GM12878 (cell line): ENCODE measurements around the gene EP400. TPM values are rescaled to one million over a fixed set of nuclear protein-coding genes. Genes with fewer than 3 reads are reported as not detected.

Experiments used
- ATAC-seq: fragments of 200-7000 bp; cut with Tn5 transposase; 3 replicates; pipeline ENCODE4 v1.9.1; 2020; ENCODE audit warnings: mild to moderate bottlenecking, moderate library complexity
- BruUV-seq: library from RNA; stranded (reverse); fragments of 400-500 nt; replicated peaks from 2 replicates; lab custom pipeline; 2021; lab: Mats Ljungman, UMichigan
- CTCF ChIA-PET: fragments of 300-600 bp; sonication (Branson Sonifier 250); formaldehyde crosslinking; extraction: SDS; loops from one replicate; lab custom pipeline; 2021; ENCODE audit warnings: inconsistent platforms; lab: Yijun Ruan, JAX
- POLR2A ChIA-PET: fragments of 350-600 bp; formaldehyde crosslinking; extraction: SDS; loops from one replicate; lab custom pipeline; 2021; ENCODE audit warnings: inconsistent platforms; lab: Charles Lee
- RAD21 ChIA-PET: fragments of 300-600 bp; sonication (Branson Sonifier 250); formaldehyde crosslinking; loops from one replicate; lab custom pipeline; 2023; ENCODE audit warnings: antibody characterized with exemption; ENCODE audit not compliant: unreplicated experiment; lab: Charles Lee
- SMC1A ChIA-PET: fragments of 300-600 bp; sonication (Branson Sonifier 250); formaldehyde crosslinking; loops from one replicate; lab custom pipeline; 2023; ENCODE audit not compliant: unreplicated experiment, uncharacterized antibody; lab: Charles Lee
- DNase-seq: peaks from one replicate; pipeline ENCODE4 v3.0.0-alpha.2; 2011; ENCODE audit warnings: low read depth, low spot score
- FAIRE-seq: peaks from 3 replicates; lab custom pipeline; 2011; peaks lifted over from hg19 to GRCh38; lab: Jason Lieb, UNC
- H2AFZ ChIP-seq: 2 replicates; pipeline ENCODE4 v1.6.0; 2011; ENCODE audit warnings: low read depth, low read length, control low read depth; ENCODE audit not compliant: control insufficient read depth
- H3K27ac ChIP-seq: 2 replicates; pipeline ENCODE4 v1.5.1; 2011; ENCODE audit warnings: control low read depth; ENCODE audit not compliant: control insufficient read depth, insufficient read depth
- H3K27me3 ChIP-seq, 2 experiments: replicated peaks in 1 of 2; 2 replicates each; pipeline versions ENCODE4 v1.6.0 to v1.6.1; 2011; ENCODE audit warnings: low read length in 1 of 2; ENCODE audit not compliant: control insufficient read depth in 2 of 2, insufficient read depth in 2 of 2
- H3K36me3 ChIP-seq, 2 experiments: 2 replicates each; pipeline ENCODE4 v1.5.1; 2011; ENCODE audit warnings: low read length in 1 of 2; ENCODE audit not compliant: control insufficient read depth in 2 of 2, insufficient read depth in 2 of 2
- H3K4me1 ChIP-seq: 2 replicates; pipeline ENCODE4 v1.6.1; 2011; ENCODE audit warnings: mild to moderate bottlenecking, low read length, moderate library complexity, mixed read lengths; ENCODE audit not compliant: control insufficient read depth, insufficient read depth
- H3K4me2 ChIP-seq: 2 replicates; pipeline ENCODE4 v1.6.0; 2011; ENCODE audit warnings: control low read depth; ENCODE audit not compliant: control insufficient read depth, insufficient read depth
- H3K4me3 ChIP-seq: fragments of 200-600 bp; sonication (generic); 2 replicates; pipeline ENCODE4 v1.5.1; 2016
- H3K79me2 ChIP-seq: 2 replicates; pipeline ENCODE4 v1.6.0; 2011; ENCODE audit warnings: low read length; ENCODE audit not compliant: control insufficient read depth, insufficient read depth
- H3K9ac ChIP-seq: 2 replicates; pipeline ENCODE4 v1.8.0; 2011; ENCODE audit warnings: low read length, control low read depth, mixed read lengths; ENCODE audit not compliant: control insufficient read depth, insufficient read depth
- H3K9me3 ChIP-seq: replicated peaks from 3 replicates; pipeline ENCODE4 v1.5.1; 2011; ENCODE audit warnings: mild to moderate bottlenecking, low read length; ENCODE audit not compliant: control insufficient read depth, insufficient read depth
- H4K20me1 ChIP-seq: 2 replicates; pipeline ENCODE4 v1.6.0; 2011; ENCODE audit not compliant: control insufficient read depth, insufficient read depth
- CHD1 ChIP-seq: IDR thresholded peaks from 2 replicates; pipeline ENCODE4 v1.6.1; 2012; ENCODE audit warnings: low read depth, low read length, improper control_type of control experiment
- GABPA ChIP-seq: IDR thresholded peaks from 2 replicates; pipeline ENCODE4 v1.6.1; 2014; ENCODE audit warnings: antibody characterized with exemption, low read depth, mild to moderate bottlenecking, inconsistent platforms
- IKZF2 ChIP-seq, 2 experiments: fragments of 450-650 bp; IDR thresholded peaks; 2 replicates each; pipeline ENCODE4 v1.6.1; 2017; ENCODE audit warnings: mild to moderate bottlenecking in 2 of 2, moderate library complexity in 2 of 2
- JUND ChIP-seq: IDR thresholded peaks from 2 replicates; pipeline ENCODE4 v1.6.1; 2012; ENCODE audit warnings: low read depth, mild to moderate bottlenecking, low read length, improper control_type of control experiment, moderate library complexity
- KDM1A ChIP-seq: fragments of 200-600 bp; sonication (generic); IDR thresholded peaks from 2 replicates; pipeline ENCODE4 v1.6.1; 2016; ENCODE audit warnings: borderline replicate concordance
- MEF2A ChIP-seq: IDR thresholded peaks from 2 replicates; pipeline ENCODE4 v1.6.1; 2011; ENCODE audit warnings: low read depth, mild to moderate bottlenecking, low read length, moderate library complexity; ENCODE audit not compliant: insufficient read depth
- NFIC ChIP-seq: IDR thresholded peaks from 2 replicates; pipeline ENCODE4 v1.6.1; 2012; ENCODE audit warnings: low read depth, mild to moderate bottlenecking, inconsistent platforms, low read length, moderate library complexity
- NR2C2 ChIP-seq: IDR thresholded peaks from 2 replicates; pipeline ENCODE4 v1.6.1; 2011; ENCODE audit warnings: borderline replicate concordance, low read depth; ENCODE audit not compliant: control insufficient read depth, insufficient read length
- RCOR1 ChIP-seq: conservative IDR thresholded peaks from 2 replicates; pipeline ENCODE4 v1.6.1; 2012; ENCODE audit warnings: low read depth, low read length, improper control_type of control experiment
- RFX5 ChIP-seq: IDR thresholded peaks from 2 replicates; pipeline ENCODE4 v1.6.1; 2011; ENCODE audit warnings: low read depth, low read length, improper control_type of control experiment
- TAF1 ChIP-seq: IDR thresholded peaks from 2 replicates; pipeline ENCODE4 v1.6.1; 2011; ENCODE audit warnings: mild to moderate bottlenecking, low read depth, low read length, borderline replicate concordance
- ZNF207 ChIP-seq: fragments of 450-650 bp; IDR thresholded peaks from 2 replicates; pipeline ENCODE4 v1.6.1; 2014; ENCODE audit warnings: antibody characterized with exemption, mild to moderate bottlenecking, borderline replicate concordance
- ZNF622 ChIP-seq: fragments of 450-650 bp; IDR thresholded peaks from 2 replicates; pipeline ENCODE4 v1.6.1; 2017; ENCODE audit warnings: mild to moderate bottlenecking, inconsistent platforms
- WGBS: methylation state at CpG from one replicate; pipeline ENCODE4 v1.1.6; 2016; ENCODE audit warnings: low lambda C conversion rate; ENCODE audit not compliant: insufficient replicate concordance, insufficient coverage; ENCODE audit errors: missing lambda C conversion rate; 5-methylcytosine and 5-hydroxymethylcytosine counted together
- in situ Hi-C: fragments of 300-500 bp; cut with MboI; formaldehyde crosslinking; loops from 9 replicates; pipeline ENCODE4 v1.14.3; 2018; ENCODE audit warnings: mixed read lengths
- intact Hi-C: fragments of 100-400 bp; cut with micrococcal nuclease; formaldehyde crosslinking; loops from one replicate; pipeline ENCODE4 v1.14.2; 2022; ENCODE audit not compliant: unreplicated experiment
- polyA plus RNA-seq, 11 experiments: library from polyadenylated mRNA; depleted of rRNA in 4 of 11; unstranded in 6 of 11; stranded (reverse) in 5 of 11; fragments of >200 nt; fragmentation: Nextera tagmentation in 4 of 11; fragmentation: Illumina TruSeq in 1 of 11; extraction: Ambion mirVana in 4 of 11; extraction: Trizol in 1 of 11; gene quantifications; 1 replicate in 1 of 11; 2 replicates in 10 of 11; pipeline versions ENCODE4 v1.2.1 to v1.2.3, GENCODE V29; 2011 to 2016; ENCODE audit warnings: inconsistent platforms in 2 of 11, missing spikeins in 2 of 11, low read depth in 1 of 11
- total RNA-seq, 4 experiments: library from RNA; depleted of rRNA in 3 of 4; stranded (reverse); fragments of >200 nt in 3 of 4; fragmentation: Illumina TruSeq in 1 of 4; extraction: Trizol in 1 of 4; gene quantifications; 2 replicates each; pipeline versions ENCODE4 v1.2.1 to v1.2.3, GENCODE V29; 2013 to 2021
- TF ChIP-seq, protein P1 (sequence below): fragments of 450-650 bp; IDR thresholded peaks from 2 replicates; pipeline ENCODE4 v1.6.1; 2014; ENCODE audit warnings: mild to moderate bottlenecking
- TF ChIP-seq, protein P2 (sequence below): IDR thresholded peaks from 2 replicates; pipeline ENCODE4 v1.6.1; 2012; ENCODE audit warnings: low read depth, low read length, improper control_type of control experiment
- TF ChIP-seq, protein P3 (sequence below): IDR thresholded peaks from 2 replicates; pipeline ENCODE4 v1.6.1; 2012; ENCODE audit warnings: low read depth, low read length, improper control_type of control experiment

EP400 gene
- total and polyA plus RNA-seq, 10 of the 15 experiments (the other 5 are each of a cell fraction or from before 2014, with no cell fraction given), result 3.8 to 44.2 (median 8.4) TPM

DNA sequence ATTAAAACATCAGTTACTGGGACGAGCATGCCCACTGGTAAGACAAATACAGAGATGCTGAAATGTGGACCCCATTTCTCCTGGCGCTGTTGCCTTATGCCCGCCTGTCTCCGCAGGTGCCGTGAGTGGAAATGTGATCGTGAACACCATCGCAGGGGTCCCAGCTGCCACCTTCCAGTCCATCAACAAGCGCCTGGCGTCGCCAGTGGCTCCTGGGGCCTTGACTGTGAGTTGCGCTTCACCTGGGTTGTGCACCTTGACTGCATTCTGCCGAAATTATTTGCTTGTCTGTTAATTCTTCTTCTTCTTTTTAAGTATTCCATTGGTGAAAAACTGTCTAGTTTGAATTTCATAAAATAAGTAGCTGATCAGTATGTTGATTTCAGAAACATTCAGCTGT, 105.2 kb downstream of the EP400 start:
- TF ChIP-seq NR2C2, result no peak
- TF ChIP-seq, protein P1, sequence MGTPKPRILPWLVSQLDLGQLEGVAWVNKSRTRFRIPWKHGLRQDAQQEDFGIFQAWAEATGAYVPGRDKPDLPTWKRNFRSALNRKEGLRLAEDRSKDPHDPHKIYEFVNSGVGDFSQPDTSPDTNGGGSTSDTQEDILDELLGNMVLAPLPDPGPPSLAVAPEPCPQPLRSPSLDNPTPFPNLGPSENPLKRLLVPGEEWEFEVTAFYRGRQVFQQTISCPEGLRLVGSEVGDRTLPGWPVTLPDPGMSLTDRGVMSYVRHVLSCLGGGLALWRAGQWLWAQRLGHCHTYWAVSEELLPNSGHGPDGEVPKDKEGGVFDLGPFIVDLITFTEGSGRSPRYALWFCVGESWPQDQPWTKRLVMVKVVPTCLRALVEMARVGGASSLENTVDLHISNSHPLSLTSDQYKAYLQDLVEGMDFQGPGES, result no peak
- TF ChIP-seq TAF1, result no peak
- ATAC-seq, result no peak
- over 99% methylated on average over 12 of the region's 12 CpGs for WGBS
- H3K4me3 ChIP-seq, result no peak overlapping the region
- intact Hi-C loops, result no loop called here
- H3K4me1 ChIP-seq, result peaks cover 17% of the 10 kb centered on the region
- no peaks in the 10 kb centered on the region for H3K79me2 ChIP-seq
- no peak for FAIRE-seq
- no peaks in the 10 kb centered on the region for H3K27me3 ChIP-seq
- CTCF ChIA-PET, result no interaction called here
- no peak overlapping the region for H3K27ac ChIP-seq
- no peak for DNase-seq
- no peaks in the 10 kb centered on the region for H4K20me1 ChIP-seq
- RAD21 ChIA-PET, result no interaction called here
- SMC1A ChIA-PET, result no interaction called here
- in situ Hi-C loops, result no loop called here
- POLR2A ChIA-PET, result no interaction called here
- H3K36me3 ChIP-seq, result peaks cover 30 to 32% of the 10 kb centered on the region in 2 experiments
- H3K9ac ChIP-seq, result no peak overlapping the region
- no peak overlapping the region for H2AFZ ChIP-seq
- no TSS peak for BruUV-seq
- no peak overlapping the region for H3K4me2 ChIP-seq
- H3K9me3 ChIP-seq, result no peaks in the 10 kb centered on the region

DNA sequence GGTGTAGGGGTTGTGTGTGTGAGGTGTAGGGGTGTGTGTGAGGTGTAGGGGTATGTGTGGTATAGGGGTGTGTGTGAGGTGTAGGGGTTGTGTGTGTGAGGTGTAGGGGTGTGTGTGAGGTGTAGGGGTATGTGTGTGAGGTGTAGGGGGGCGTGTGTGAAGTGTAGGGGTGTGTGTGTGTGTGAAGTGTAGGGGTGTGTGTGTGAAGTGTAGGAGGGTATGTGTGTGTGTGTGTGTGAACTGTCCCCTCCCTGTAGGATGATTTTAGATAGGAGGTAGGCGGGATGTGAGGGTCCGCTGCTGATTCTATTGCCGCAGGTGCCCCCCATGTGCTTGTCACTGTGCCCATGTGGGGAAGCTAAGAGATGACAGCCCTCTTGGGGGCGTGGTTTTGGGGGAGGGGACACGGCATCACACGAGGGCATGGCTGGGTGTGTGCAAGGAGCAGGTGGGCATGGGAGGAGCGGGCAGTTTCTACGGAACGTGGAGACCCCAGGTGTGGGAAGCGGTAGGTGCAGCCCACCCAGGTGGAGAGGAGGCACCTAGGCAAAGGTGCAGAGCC, 105.9 kb downstream of the EP400 start:
- SMC1A ChIA-PET, result no interaction called here
- POLR2A ChIA-PET, result no interaction called here
- TF ChIP-seq ZNF622 (no peak), RCOR1 (no peak), GABPA (no peak), JUND (no peak), KDM1A (no peak), RFX5 (no peak), CHD1 (no peak), ZNF207 (no peak), IKZF2 (IDR thresholded peaks at IDR 0.05) (no peak), MEF2A (no peak), NFIC (no peak)
- TF ChIP-seq, protein P2, sequence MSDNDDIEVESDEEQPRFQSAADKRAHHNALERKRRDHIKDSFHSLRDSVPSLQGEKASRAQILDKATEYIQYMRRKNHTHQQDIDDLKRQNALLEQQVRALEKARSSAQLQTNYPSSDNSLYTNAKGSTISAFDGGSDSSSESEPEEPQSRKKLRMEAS, result no peak
- TF ChIP-seq, protein P3, sequence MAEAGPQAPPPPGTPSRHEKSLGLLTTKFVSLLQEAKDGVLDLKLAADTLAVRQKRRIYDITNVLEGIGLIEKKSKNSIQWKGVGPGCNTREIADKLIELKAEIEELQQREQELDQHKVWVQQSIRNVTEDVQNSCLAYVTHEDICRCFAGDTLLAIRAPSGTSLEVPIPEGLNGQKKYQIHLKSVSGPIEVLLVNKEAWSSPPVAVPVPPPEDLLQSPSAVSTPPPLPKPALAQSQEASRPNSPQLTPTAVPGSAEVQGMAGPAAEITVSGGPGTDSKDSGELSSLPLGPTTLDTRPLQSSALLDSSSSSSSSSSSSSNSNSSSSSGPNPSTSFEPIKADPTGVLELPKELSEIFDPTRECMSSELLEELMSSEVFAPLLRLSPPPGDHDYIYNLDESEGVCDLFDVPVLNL, result no peak

More for the DNA sequence above, 105.9 kb downstream of the EP400 start:
- Histone ChIP-seq H3K36me3 (peaks cover 25 to 29% of the 10 kb centered on the region in 2 experiments), H3K27me3 (no peaks in the 10 kb centered on the region), H3K79me2 (no peaks in the 10 kb centered on the region), H3K4me2 (no peak overlapping the region), H3K27ac (no peak overlapping the region; the same call in 1 of the 2 replicates), H4K20me1 (no peaks in the 10 kb centered on the region), H3K4me1 (peaks cover 17% of the 10 kb centered on the region), H3K4me3 (no peak overlapping the region), H2AFZ (no peak overlapping the region), H3K9ac (no peak overlapping the region), H3K9me3 (no peaks in the 10 kb centered on the region)
- ChIA-PET CTCF (no interaction called here), RAD21 (no interaction called here)
- intact Hi-C loops (no loop called here), in situ Hi-C loops (no loop called here)
- no peak for ATAC-seq
- no TSS peak for BruUV-seq
- 73% methylated on average over 11 of the region's 11 CpGs for WGBS
- DNase-seq, result no peak
- FAIRE-seq, result no peak
